AG04450 (cell line): ENCODE measurements around the gene SLC47A2. TPM values are rescaled to one million over a fixed set of nuclear protein-coding genes. Genes with fewer than 3 reads are reported as not detected.

Experiments used
- CTCF ChIA-PET: fragments of 300-600, 350-600 bp; formaldehyde crosslinking; extraction: SDS; loops from one replicate; lab custom pipeline; 2022; ENCODE audit warnings: antibody characterized with exemption, inconsistent platforms; lab: Charles Lee
- POLR2A ChIA-PET: fragments of 350-600 bp; formaldehyde crosslinking; extraction: SDS; loops from one replicate; lab custom pipeline; 2021; ENCODE audit warnings: antibody characterized with exemption, inconsistent platforms; lab: Yijun Ruan, JAX
- DNase-seq: peaks from one replicate; pipeline ENCODE4 v3.0.0-alpha.2; 2011; ENCODE audit warnings: low read depth, low spot score
- H3K27ac ChIP-seq: one replicate; pipeline ENCODE4 v1.5.1; 2012; ENCODE audit warnings: low read depth, low read length, control low read depth
- H3K27me3 ChIP-seq: one replicate; pipeline ENCODE4 v1.6.0; 2012; ENCODE audit warnings: low read length; ENCODE audit not compliant: control insufficient read depth, insufficient read depth
- H3K4me3 ChIP-seq: 2 replicates; pipeline ENCODE4 v1.5.1; 2011; ENCODE audit warnings: mild to moderate bottlenecking, low read depth, low read length, control low read depth
- H3K9me3 ChIP-seq: 2 replicates; pipeline ENCODE4 v1.5.1; 2012; ENCODE audit warnings: low read length; ENCODE audit not compliant: control insufficient read depth, insufficient read depth
- CTCF ChIP-seq: IDR thresholded peaks from 2 replicates; pipeline ENCODE4 v1.5.1; 2011; ENCODE audit warnings: low read depth, low read length, control low read depth, inconsistent platforms
- polyA plus RNA-seq: library from polyadenylated mRNA; depleted of rRNA; stranded (reverse); fragments of >200 nt; gene quantifications from 2 replicates; pipeline ENCODE4 v1.2.3, GENCODE V29; 2011

Gene SLC47A2
- polyA plus RNA-seq, 1 experiment = not detected

- H3K9me3 ChIP-seq = no peaks in the 10 kb centered on the region; the same call in 1 of the 2 replicates
- no peak for TF ChIP-seq CTCF
- peaks cover 6% of the 10 kb centered on the region for H3K27me3 ChIP-seq
- no peak for DNase-seq
- POLR2A ChIA-PET = no interaction called here
- H3K4me3 ChIP-seq = no peak overlapping the region
- no peak overlapping the region for H3K27ac ChIP-seq
- CTCF ChIA-PET = no interaction called here
Observed at GRCh38 chr17:19712436-19713004, 3.9 kb downstream of the SLC47A2 start.

- H3K4me3 ChIP-seq = no peak overlapping the region
- ChIA-PET CTCF (no interaction called here), POLR2A (no interaction called here)
- no peaks in the 10 kb centered on the region for H3K27me3 ChIP-seq
- DNase-seq = no peak
- no peak for TF ChIP-seq CTCF
- H3K9me3 ChIP-seq = no peaks in the 10 kb centered on the region; the same call in 1 of the 2 replicates
- no peak overlapping the region for H3K27ac ChIP-seq
Observed at GRCh38 chr17:19709841-19710240, 6.5 kb downstream of the SLC47A2 start.

DNA sequence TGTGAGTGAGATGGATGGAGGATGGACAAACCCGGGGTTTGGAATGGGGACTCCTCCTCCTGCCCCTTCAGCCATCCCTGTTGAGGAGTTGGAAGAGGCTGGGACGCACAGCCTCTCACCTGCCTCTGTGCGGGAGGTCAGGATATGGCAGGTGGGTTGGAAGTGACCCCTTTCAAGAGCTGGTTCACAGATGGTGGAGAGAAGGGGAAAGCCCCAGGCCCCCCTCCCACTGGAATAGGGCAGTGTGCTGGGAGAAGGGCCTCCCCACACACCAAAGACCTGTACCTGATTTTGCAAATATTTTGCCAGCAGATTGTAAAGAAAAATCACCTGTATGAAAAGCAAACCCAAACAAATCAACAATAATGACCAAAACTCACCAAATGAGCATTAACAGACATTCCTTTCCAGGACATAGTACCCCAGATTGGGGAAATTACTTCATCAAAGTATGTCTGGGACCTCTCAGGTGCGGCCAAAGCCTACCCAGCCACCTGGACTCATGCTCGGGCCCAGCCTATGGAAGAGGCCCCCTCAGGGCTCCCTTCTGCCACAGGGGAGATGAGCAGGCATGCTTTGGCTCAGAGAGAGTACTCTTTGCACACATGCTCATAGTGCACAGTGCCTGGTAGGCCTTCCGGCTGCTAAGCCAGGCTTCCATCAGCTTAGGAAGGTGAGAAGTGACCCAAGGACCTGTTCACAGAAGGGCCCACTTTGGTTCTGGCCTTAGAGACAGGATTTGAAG lies 7.8 kb downstream of the SLC47A2 start:
- Histone ChIP-seq H3K27me3 (peaks cover 2% of the 10 kb centered on the region), H3K4me3 (no peak overlapping the region), H3K9me3 (no peaks in the 10 kb centered on the region; the same call in 1 of the 2 replicates), H3K27ac (no peak overlapping the region)
- ChIA-PET CTCF (no interaction called here), POLR2A (no interaction called here)
- no peak for DNase-seq
- no peak for TF ChIP-seq CTCF

DNA sequence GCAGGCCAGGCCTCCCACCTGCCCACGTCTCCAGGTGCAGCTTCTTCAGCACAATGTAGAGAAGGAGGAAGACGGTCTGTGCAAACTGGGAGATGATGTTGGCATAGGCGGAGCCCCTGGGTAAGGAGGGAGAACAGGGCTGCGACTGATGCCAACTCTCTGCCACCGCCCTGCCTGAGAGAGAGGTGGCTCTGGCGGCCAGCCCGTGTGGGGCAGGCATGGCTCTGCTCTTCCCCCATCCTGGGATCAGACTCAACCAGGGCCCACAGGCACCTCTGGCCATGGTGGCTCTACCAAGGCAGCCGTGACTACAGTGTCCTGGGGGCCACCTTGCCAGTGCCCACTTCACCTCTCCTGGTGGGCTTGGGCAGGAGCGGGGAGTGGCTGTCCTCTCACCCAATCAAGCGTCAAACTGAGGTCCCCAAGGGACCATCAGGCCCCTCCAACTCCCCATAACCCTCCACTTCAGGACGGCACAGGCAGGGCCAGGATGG lies 8.6 kb downstream of the SLC47A2 start:
- Histone ChIP-seq H3K4me3 (no peak overlapping the region), H3K27me3 (peaks cover 2% of the 10 kb centered on the region), H3K9me3 (no peaks in the 10 kb centered on the region), H3K27ac (no peak overlapping the region)
- ChIA-PET CTCF (no interaction called here), POLR2A (no interaction called here)
- DNase-seq = no peak
- no peak for TF ChIP-seq CTCF
